GM19099 (cell line): ENCODE data around the gene RNASEH1.

Experiments used
- POLR2A ChIP-seq: IDR thresholded peaks from 3 replicates; pipeline ENCODE4 v1.6.1; 2011; ENCODE audit warnings: low read depth; ENCODE audit not compliant: insufficient read length; ENCODE audit errors: extremely low read depth

Gene RNASEH1

GRCh38 chr2:3558205-3559014 is at the start of gene RNASEH1:
Gene RNASEH1 (minus strand): TSS chr2:3558333. CDS start chr2:3558260, 73 bp downstream.
- peak; percentile 90 for TF ChIP-seq POLR2A

- TF ChIP-seq POLR2A, result no peak
These were observed 48.5 kb upstream of the RNASEH1 start for GRCh38 chr2:3606370-3607201.

DNA sequence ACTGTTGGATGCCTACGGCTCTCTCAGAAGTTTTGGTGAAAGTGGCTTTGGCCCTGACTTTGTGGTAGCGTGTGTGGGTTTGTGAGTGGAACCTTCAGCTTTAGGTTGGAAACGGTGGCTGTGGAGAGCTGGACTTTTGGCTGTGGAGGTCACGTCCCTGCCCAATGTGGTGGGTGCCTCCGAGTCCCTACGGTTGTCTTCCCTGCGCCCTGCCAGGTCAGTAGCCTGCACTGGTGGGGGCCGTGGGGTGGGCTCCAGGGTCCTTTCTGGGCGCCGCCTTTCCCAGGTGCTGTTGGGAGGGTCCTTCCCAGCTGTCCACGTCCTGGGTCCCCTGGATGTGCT is 47.9 kb upstream of the RNASEH1 start:
- no peak for TF ChIP-seq POLR2A

GRCh38 chr2:3604991-3605961 is 47.1 kb upstream of the RNASEH1 start:
- peak; percentile 45 for TF ChIP-seq POLR2A

GRCh38 chr2:3604207-3604877 is 46.2 kb upstream of the RNASEH1 start:
- TF ChIP-seq POLR2A, result no peak

- no peak for TF ChIP-seq POLR2A
These were observed 45.5 kb upstream of the RNASEH1 start for GRCh38 chr2:3603536-3604206.

GRCh38 chr2:3602553-3603339 is 44.6 kb upstream of the RNASEH1 start:
- TF ChIP-seq POLR2A, result no peak

DNA sequence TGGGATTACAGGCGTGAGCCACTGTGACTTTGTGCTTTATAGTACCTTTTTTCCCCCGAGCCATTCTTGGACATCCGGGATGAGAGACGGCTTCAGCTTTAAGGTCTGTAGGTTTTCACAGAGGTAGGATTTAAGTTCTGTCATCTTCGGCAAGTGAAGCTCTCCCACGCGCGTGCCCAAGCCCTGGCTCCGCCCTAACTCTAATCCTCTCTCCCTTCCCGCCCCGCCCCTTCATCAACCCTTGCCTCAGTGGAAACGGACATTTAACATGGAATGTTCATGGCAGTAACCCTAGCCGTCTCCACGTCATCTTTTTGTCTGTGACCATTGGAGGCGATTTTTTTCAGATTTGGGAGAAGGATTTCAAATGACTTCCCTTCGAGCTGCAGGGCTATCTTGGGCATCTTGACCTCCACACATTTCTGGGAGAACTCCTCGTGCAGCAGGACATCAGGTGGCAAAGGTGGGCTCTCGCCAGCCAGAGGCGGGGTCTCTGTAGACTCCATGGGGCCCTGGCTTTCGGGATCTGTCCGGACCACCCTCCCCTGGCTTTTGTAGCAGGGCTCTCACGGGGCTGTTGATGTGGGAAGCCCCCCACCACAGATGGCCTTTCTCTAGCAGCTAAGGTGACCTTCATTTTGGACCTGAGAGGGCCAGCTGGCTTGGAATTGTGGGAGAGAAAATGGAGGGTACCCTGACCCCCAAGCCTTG is 43.6 kb upstream of the RNASEH1 start:
- no peak for TF ChIP-seq POLR2A

DNA sequence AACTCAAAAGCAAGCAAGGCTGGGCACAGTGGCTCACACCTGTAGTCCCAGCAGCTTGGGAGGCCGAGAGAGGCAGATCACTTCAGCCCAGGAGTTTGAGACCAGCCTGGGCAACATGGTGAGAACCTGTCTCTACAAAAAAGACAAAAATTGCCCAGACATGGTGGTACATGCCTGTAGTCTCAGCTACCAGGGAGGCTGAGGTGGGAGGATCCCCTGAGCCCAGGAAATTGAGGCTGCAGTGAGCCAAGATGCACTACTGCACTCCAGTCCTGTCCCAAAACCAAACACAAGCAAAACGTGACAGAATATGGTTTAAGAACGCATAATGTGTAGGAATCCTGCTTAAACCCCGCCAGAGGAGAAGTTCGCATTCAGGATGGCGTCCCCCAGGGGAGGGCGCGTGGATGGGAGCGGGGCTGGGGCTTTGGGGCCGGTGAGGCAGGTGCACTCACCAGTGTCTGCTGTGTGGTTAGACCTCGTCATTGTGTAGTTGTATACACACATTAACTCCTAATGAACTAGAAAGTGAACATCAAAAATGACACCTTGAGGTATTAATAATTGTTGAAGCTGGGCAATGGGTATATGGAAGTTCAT is 42.2 kb upstream of the RNASEH1 start:
- no peak for TF ChIP-seq POLR2A

GRCh38 chr2:3598912-3599854 is 41.0 kb upstream of the RNASEH1 start:
- no peak for TF ChIP-seq POLR2A
